ENCODE data around the gene TPPP2.

TPPP2 gene

GRCh38 chr14:21057803-21058675, 28.0 kb downstream of the TPPP2 start, which contains the start of gene RNASE8:
TSS of gene RNASE8 (plus strand) at chr14:21057822. CDS start at chr14:21057893, 71 bp downstream.
- DNase-seq (ENCODE audit: low read depth), result no peak

DNA sequence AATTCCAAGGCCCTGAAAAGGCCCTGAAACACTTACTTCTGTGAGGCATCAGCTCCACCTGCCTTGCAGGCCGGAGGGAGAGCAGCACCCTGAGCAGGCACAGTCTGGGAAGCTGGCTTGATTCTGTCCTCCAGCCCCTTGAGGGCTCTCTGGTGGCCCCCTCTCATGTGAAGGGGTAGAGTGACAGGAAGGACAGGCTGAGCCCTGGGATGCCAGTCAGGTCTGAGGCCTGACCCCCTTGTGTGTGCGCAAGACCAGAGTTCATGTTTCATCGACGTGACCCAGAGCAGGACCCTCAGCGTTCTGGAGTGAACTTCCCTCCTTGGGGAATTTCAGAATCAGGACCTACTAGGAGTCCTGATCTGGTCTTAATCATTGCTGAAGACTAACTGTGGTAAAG, 28.9 kb downstream of the TPPP2 start:
- no peak for DNase-seq (ENCODE audit: low read depth)

GRCh38 chr14:21059842-21060613, 30.0 kb downstream of the TPPP2 start:
- DNase-seq (ENCODE audit: low read depth), result no peak

GRCh38 chr14:21060614-21061346, 30.8 kb downstream of the TPPP2 start:
- DNase-seq (ENCODE audit: low read depth), result no peak

DNA sequence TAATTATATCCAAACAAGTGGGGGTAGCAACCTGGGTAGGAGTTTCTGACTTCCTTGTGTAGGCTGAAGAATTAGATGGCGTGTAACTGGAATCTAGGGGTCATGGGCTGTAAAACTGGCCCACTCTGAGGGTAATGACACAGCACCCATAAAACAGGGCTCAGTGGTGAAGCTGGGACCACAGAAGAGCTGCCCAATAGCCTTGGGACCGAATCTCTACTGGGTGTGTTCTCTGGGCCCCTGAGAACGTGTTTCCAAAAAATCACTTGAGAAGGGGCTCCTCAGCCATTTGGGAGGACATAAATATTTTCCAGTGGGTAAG, 31.3 kb downstream of the TPPP2 start:
- no peak for DNase-seq (ENCODE audit: low read depth)

- DNase-seq (ENCODE audit: low read depth), result no peak
These were observed 33.5 kb downstream of the TPPP2 start for GRCh38 chr14:21063479-21063878.

DNA sequence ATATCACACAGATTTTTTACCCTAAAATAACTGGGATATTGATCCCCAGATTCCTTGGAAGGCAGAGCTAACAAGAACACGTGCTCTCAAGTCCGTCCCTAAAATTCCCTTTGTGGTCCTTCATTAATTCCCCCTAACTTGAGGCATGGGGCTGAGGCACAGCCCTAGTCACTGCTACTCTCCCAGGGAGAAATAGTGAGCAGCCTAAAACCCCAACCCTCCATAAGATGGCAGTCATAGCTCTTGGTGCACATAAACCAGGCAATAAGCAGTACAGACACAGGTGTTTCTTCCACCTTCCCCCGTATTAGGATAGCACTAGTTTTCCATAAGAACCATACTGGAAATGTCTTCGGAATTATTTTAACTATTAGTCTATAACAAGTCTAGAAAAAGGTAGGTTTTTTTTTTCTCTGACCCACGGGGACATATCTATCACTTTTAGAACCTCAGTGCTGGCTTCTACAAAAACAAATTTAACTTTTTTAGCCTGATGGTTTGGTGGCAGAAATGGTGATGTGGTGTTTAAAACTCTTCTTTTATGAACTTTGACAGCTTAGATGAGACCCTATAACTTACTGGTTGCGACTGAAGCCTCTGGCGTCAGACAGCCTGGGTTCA, 37.0 kb downstream of the TPPP2 start:
- no peak for DNase-seq (ENCODE audit: low read depth)

GRCh38 chr14:21068521-21069387, 38.7 kb downstream of the TPPP2 start:
- DNase-seq (ENCODE audit: low read depth), result no peak

- no peak for DNase-seq (ENCODE audit: low read depth)
These were observed 39.5 kb downstream of the TPPP2 start for GRCh38 chr14:21069388-21070082.

DNA sequence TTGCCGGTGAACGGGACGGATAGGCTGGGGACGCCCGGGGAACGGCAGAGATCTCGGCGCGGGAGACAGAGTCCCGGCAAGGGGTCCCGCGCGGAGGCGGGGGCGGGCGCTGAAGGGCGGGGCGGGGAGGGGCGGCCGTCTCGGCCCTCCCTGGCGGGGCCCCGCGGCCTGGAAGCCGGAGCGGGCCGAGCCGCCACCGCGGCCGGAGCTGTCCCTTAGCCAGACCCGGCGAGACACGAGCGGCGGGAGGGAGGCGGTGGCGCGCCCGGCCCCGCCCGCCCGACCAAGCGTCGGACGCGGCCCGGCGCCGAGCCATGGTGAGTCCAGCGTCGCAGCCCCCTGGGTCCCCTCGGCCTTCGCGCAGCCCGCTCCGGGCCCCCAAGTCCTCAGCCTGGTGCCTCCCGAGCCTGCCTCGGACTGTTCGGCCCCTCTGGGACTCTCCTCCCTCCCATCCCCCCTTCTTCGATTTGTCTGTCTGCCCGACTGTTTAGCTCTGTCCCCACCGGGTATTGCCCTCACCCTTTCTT, 40.1 kb downstream of the TPPP2 start, which contains the start of gene ARHGEF40:
Gene ARHGEF40, plus strand, starts transcription at position 222 of the 527 bp plus-strand sequence. Its CDS starts 93 bp downstream, at position 315.
- no peak for DNase-seq (ENCODE audit: low read depth)

DNA sequence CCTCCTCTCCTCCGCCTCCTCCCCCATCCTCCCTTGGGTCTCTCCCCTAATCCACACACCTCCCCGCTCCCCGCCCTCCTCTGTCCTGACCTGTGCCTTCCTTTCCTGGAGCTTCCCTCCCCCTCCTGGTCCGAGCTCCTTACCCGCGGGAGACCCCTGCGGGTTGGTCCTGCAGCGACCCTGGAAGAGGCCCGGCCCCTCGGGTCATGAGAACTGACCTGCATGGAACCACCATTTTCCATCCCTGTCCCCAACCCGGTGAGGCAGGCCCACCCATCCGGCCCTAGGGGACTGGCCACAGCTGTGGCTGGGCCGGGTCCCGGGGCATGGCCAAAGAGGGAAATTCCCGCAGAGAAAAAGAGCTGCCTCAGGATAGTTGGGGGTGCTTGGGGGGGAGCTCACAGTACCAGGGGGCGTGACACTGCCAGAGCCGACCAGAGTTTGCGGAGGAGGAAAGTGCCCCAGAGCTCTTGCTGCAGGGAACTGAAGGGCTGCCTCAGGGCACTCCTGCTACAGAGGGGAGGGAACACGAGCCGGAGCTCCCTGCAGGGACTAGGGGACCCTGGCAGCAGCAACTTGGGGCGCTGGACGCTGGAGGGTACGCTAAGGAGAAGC, 40.7 kb downstream of the TPPP2 start:
- DNase-seq (ENCODE audit: low read depth), result no peak

- DNase-seq (ENCODE audit: low read depth), result no peak
These were observed 41.4 kb downstream of the TPPP2 start for GRCh38 chr14:21071225-21072030.

DNA sequence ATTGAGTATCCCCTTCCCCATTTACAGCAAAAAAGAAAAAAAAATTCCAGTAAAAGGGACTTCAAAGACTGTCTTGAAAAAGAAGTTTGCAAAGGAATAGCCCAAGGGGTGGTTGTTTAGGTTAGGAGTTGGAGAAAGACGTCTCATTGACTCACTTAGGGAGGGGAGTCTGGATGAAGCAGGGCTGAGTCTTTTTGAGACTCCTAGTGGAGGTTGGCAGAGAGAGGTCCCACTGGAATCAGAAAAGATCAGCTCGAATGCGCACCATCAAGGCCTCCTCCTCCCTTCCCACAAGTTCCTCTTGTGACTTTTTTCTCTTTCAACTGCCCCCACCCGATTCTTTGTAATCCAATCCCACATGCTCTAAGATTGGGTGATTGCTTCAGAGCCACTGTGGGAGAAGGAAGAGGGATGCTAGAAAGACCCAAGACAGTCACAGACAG, 42.0 kb downstream of the TPPP2 start:
- no peak for DNase-seq (ENCODE audit: low read depth)

GRCh38 chr14:21072781-21073339, 42.8 kb downstream of the TPPP2 start:
- no peak for DNase-seq (ENCODE audit: low read depth)

GRCh38 chr14:21073921-21074320, 43.9 kb downstream of the TPPP2 start:
- no peak for DNase-seq (ENCODE audit: low read depth)

DNA sequence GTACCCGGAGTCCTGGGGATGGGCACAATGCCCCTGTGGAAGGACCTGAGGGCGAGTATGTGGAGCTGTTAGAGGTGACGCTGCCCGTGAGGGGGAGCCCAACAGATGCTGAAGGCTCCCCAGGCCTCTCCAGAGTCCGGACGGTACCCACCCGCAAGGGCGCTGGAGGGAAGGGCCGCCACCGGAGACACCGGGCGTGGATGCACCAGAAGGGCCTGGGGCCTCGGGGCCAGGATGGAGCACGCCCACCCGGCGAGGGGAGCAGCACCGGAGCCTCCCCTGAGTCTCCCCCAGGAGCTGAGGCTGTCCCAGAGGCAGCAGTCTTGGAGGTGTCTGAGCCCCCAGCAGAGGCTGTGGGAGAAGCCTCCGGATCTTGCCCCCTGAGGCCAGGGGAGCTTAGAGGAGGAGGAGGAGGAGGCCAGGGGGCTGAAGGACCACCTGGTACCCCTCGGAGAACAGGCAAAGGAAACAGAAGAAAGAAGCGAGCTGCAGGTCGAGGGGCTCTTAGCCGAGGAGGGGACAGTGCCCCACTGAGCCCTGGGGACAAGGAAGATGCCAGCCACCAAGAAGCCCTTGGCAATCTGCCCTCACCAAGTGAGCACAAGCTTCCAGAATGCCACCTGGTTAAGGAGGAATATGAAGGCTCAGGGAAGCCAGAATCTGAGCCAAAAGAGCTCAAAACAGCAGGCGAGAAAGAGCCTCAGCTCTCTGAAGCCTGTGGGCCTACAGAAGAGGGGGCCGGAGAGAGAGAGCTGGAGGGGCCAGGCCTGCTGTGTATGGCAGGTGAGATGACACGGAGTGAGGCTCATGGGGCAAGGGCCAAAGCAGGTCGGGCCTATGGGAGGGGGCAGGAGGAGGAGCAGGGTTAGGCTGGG, 44.6 kb downstream of the TPPP2 start:
- DNase-seq (ENCODE audit: low read depth), result no peak

DNA sequence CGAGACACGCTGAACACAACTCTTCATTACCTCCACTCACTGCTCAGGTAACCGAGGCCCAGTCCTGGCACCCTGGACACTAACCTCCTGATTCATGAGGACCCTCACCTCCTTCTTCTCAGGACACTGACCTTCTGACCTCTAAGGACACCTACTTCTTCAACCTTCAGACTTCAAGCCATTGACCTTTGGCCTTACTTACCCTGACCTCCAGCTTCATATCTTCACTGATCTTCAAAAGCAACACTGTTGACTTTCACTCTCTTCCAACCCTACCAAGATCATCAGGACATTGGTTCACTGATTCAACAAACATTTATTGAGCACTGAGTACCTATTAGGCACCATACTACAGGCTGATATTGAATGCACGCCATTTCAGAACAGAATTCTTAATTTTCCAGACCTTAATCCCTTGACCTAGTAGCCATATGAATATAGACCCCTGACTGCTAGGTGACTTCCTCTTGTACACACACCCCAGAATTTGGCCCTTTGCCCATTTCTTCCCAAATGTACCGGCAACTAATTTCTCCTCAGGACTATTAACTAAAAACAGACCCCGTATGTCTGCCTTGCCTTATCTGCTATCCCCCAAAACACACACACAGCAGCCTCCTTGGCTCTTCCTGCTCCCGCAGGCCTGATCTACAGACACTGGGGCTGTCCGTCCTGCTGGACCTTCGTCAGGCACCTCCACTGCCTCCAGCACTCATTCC, 45.9 kb downstream of the TPPP2 start:
- no peak for DNase-seq (ENCODE audit: low read depth)

Data from stimulated activated CD8-positive, alpha-beta memory T cell treated with anti-CD3 and anti-CD28 coated beads, Interleukin-12 subunit alpha, Interleukin-12 subunit beta, amount 100 ng/mL, for 4 hours (primary cell).